DND-41 (cell line): Measurements from ENCODE around the gene CHAT.

ENCODE experiments used
- EZH2 ChIP-seq: IDR thresholded peaks from 3 replicates; pipeline ENCODE4 v1.6.1; 2012; ENCODE audit warnings: borderline replicate concordance, low read depth, mild to moderate bottlenecking, moderate library complexity, low read length, inconsistent platforms; ENCODE audit not compliant: severe bottlenecking
- TF ChIP-seq, protein P1 (sequence below): IDR thresholded peaks from 2 replicates; pipeline ENCODE4 v1.5.1; 2012; ENCODE audit warnings: borderline replicate concordance, low read length, moderate library complexity, mild to moderate bottlenecking; ENCODE audit not compliant: poor library complexity, severe bottlenecking; ENCODE audit errors: extremely low read depth

- TF ChIP-seq, protein P1, sequence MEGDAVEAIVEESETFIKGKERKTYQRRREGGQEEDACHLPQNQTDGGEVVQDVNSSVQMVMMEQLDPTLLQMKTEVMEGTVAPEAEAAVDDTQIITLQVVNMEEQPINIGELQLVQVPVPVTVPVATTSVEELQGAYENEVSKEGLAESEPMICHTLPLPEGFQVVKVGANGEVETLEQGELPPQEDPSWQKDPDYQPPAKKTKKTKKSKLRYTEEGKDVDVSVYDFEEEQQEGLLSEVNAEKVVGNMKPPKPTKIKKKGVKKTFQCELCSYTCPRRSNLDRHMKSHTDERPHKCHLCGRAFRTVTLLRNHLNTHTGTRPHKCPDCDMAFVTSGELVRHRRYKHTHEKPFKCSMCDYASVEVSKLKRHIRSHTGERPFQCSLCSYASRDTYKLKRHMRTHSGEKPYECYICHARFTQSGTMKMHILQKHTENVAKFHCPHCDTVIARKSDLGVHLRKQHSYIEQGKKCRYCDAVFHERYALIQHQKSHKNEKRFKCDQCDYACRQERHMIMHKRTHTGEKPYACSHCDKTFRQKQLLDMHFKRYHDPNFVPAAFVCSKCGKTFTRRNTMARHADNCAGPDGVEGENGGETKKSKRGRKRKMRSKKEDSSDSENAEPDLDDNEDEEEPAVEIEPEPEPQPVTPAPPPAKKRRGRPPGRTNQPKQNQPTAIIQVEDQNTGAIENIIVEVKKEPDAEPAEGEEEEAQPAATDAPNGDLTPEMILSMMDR: no peak
- TF ChIP-seq EZH2: no peak
Measured at GRCh38 chr10:49682879-49683278, 69.0 kb downstream of the CHAT start.
